Measurements from ENCODE around the gene GSPT1.
"Not testable (repeated sequence)": the region's sequence is repeated elsewhere in the genome, so short reads cannot be mapped to it uniquely, and the experiment has no call there.

Gene GSPT1

GRCh38 chr16:11915644-11916523 lies at the start of gene GSPT1:
Gene GSPT1, minus strand, starts transcription at chr16:11915956. Its CDS starts 236 bp downstream, at chr16:11915720.
- DNase-seq (ENCODE audit: low spot score), result peak; percentile 100

- no peak for DNase-seq (ENCODE audit: low spot score)
These were observed 49.2 kb upstream of the GSPT1 start, which contains the start of gene TNFRSF17 for GRCh38 chr16:11964761-11965551. Gene TNFRSF17, plus strand, starts transcription at chr16:11965210. Its CDS starts 115 bp downstream, at chr16:11965325.

- no peak for DNase-seq (ENCODE audit: low spot score)
These were observed 48.0 kb upstream of the GSPT1 start for GRCh38 chr16:11963706-11964105.

- not testable (repeated sequence) for DNase-seq (ENCODE audit: low spot score)
These were observed 47.2 kb upstream of the GSPT1 start for GRCh38 chr16:11962978-11963377.

GRCh38 chr16:11962457-11962856 lies 46.7 kb upstream of the GSPT1 start:
- not testable (repeated sequence) for DNase-seq (ENCODE audit: low spot score)

- DNase-seq (ENCODE audit: low spot score), result no peak
These were observed 42.0 kb upstream of the GSPT1 start for GRCh38 chr16:11957591-11958395.

- no peak for DNase-seq (ENCODE audit: low spot score)
These were observed 40.8 kb upstream of the GSPT1 start for GRCh38 chr16:11956558-11956957.

GRCh38 chr16:11955713-11956123 lies 40.0 kb upstream of the GSPT1 start:
- no peak for DNase-seq (ENCODE audit: low spot score)

- DNase-seq (ENCODE audit: low spot score), result not testable (repeated sequence)
These were observed 37.8 kb upstream of the GSPT1 start for GRCh38 chr16:11953576-11953975.

GRCh38 chr16:11950388-11950787 lies 34.6 kb upstream of the GSPT1 start:
- no peak for DNase-seq (ENCODE audit: low spot score)

- no peak for DNase-seq (ENCODE audit: low spot score)
These were observed 33.8 kb upstream of the GSPT1 start for GRCh38 chr16:11949527-11949926.

GRCh38 chr16:11948819-11949218 lies 33.1 kb upstream of the GSPT1 start:
- no peak for DNase-seq (ENCODE audit: low spot score)

- no peak for DNase-seq (ENCODE audit: low spot score)
These were observed 30.7 kb upstream of the GSPT1 start for GRCh38 chr16:11946433-11946832.

- not testable (repeated sequence) for DNase-seq (ENCODE audit: low spot score)
These were observed 26.2 kb upstream of the GSPT1 start, which contains the start of gene NPIPB2 for GRCh38 chr16:11941945-11942344. Gene NPIPB2, minus strand, starts transcription at chr16:11942045. Its CDS starts 0 bp downstream, at chr16:11942045.

- not testable (repeated sequence) for DNase-seq (ENCODE audit: low spot score)
These were observed 11.6 kb upstream of the GSPT1 start for GRCh38 chr16:11927350-11927749.

- not testable (repeated sequence) for DNase-seq (ENCODE audit: low spot score)
These were observed 8.3 kb upstream of the GSPT1 start for GRCh38 chr16:11924046-11924445.

- DNase-seq (ENCODE audit: low spot score), result no peak
These were observed 949 bp upstream of the GSPT1 start for GRCh38 chr16:11916524-11917285.

GRCh38 chr16:11915114-11915643 lies 577 bp downstream of the GSPT1 start:
- peak; percentile 66 for DNase-seq (ENCODE audit: low spot score)

GRCh38 chr16:11914210-11915113 lies 1.3 kb downstream of the GSPT1 start:
- peak; percentile 64 for DNase-seq (ENCODE audit: low spot score)

All from left forelimb (tissue), 1 donor.